HG03097 (cell line): ENCODE measurements around the gene KRT13.

Source experiments
- ATAC-seq: cut with Tn5 transposase; IDR thresholded peaks from one replicate; pipeline ENCODE4 v1.9.1; 2021; ENCODE audit not compliant: unreplicated experiment, low FRiP score

Gene KRT13

DNA sequence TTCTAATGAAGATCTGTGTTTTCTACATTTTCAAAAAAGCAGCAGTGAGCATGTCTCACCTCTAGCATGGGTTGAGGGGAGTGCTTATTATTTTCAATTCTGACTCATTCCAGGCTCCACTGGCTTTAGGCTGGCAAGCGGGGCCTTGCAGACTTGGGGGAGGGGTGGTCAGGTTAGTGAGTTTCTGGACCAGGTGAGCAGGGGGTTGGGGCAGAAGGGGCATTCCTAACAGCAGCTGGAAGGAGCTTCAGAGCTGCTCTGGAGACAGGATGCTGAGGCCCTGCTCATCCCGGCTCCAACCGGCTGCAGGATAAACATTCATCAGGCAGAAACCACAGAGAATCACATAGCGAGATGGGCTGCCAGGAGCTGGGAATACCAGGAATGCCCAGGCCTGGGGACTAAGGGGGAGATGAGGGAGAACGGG, 33.2 kb upstream of the KRT13 start:
- no peak for ATAC-seq

DNA sequence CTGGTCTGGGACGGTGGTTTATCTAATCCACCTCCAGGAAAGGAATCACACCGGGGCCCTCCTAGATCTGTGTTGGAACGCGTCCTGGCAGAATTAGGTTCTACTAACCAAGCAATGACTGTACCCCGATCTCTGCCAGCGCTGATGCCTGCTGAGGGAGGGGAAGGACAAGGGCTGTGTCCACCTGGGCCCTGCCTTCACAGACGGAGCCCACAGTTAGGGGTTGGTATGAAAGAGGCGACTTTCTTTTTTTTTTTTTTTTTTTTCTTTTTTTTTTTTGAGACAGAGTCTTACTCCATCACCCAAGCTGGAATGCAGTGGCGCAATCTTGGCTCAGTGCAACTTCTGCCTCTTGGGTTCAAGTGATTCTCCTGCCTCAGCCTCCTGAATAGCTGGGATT, 32.6 kb upstream of the KRT13 start:
- no peak for ATAC-seq

DNA sequence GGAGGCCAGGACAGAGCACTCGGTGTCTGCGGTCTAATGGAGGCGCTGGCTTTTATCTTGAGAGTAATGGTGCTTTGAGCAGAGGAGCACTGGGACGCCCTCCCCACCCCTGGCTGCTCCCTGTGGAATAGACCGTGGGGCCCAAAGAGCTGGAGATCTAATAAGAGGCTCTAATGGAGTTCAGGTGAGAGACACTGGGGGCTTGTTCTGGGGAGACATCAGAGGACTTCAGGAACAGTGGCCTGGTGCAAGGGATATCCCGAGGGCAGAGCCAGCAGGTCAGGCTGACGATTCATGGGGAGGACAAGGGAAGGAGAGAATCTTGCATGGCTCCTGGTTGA, 32.2 kb upstream of the KRT13 start:
- no peak for ATAC-seq

DNA sequence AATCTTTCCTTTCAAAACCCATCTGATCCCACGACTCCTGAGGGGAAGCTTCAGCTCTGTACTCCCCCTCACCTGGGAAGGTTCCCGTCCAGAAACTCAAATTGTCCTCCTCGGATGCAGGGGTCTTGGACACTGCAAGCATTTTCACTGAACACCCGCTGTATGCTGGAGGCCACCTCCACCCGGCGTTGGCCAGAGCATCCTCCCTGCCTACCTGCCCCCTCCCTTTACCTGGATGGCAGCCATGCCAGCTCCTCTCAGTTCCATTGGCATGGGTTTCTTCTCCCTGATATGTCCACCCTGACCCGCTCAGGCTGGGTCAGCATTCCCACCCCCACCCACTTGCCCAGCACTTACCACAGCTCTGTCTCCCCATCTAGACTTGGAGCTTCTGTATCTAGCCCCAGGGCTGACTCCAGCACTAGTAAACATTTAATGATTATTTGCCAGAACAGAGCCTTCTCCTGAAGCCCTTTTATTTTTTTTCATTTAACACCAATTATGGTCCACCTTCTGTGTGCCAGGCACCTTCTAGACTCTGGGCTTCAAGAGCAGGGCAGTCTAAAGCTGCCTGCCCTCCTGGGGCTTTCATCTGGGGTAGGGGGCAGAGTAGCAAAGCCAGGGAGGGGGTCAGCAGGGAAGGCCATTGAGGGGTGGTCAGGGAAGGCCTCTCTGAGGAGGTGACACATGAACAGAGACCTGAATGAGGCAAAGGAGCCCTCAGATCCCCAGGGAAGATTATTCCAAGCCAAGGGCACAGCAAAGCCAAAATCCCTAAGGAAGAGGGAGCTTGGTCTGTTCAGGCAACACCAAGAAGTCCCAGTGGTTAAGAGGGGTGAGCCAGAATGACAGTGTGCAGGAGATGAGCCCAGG, 31.6 kb upstream of the KRT13 start:
- ATAC-seq: no peak

DNA sequence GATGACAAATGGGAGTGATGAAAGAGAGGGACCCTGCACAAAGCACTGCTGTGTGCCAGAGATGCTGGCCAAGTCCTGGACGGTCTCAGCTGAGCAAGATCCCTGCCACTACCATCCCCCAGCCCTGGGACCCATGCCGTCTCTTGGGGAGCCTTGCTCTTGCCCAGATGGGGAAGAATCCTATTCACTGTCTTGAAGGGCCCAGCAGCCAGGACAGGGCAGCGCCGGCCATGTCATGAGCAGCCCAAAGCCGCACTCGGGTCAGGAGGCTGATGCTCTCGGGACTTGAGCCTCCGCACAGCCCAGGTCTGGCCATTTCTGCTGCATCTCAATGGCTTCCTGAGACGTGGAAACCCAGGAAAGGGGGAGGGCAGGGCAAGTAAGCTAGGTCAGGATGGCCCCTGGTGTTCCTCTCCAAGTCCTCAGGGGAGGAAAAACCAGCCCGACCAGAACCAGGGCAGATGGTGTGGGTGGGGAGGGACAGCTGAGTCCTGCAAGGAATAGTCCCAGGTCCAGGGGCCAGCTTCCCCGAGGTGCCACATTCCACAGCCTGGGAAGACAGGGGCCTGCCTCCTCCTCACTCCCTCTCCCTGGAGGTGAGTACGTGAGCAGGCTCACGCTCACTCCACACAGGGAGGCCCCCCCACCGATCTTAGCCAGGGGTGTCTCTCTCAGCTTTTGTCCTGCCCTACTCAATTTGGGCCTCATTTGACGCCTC, 30.5 kb upstream of the KRT13 start:
- ATAC-seq: no peak

DNA sequence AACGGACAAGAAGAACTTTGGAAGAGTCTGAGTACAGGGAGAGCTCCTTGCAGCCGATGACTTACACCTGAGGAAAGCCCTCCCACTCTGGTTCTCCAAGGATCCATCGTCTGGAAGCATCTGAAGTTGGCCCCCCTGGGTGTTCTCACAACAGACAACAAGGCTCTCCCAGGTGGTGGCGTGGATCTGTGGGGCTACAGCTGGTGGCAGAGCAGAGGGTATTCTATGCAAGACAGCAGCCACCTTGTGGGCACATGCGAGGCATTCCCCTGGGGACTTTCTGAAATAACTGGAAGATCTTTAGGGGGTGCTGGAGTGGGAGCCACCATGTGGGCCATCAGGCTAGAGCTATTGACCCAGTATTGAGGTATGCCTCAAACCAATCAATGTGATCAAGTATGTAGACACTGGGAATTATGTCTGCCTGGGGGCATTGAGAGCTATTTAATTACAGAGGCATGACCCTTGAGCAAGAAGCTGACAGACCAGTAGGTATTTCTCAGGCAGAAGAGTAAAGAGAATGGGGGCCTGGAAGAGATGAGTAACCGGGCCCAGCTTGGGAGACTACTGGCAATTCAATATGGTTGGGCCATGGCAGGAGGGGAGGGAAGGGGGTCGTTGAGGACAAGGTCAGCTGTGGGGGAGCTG, 29.6 kb upstream of the KRT13 start:
- no peak for ATAC-seq

DNA sequence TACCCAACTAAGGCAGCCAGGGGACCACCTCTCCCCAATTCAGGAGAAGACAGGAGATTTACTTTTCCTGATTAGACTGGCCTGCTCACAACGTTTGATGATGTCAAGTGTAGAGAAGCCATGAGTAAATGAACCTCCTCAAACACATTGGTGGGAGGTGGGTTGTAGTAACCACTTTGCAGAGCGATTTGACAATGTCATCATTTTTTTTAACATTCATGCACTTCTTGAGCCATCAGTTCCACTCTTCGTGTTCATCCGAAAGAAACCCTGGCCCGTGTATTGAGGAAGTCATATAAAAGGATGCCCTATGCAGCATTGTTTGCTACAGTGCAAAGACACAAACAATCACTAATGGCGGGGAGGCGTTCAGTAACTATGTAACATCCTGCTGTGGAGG, 28.2 kb upstream of the KRT13 start:
- ATAC-seq: no peak

DNA sequence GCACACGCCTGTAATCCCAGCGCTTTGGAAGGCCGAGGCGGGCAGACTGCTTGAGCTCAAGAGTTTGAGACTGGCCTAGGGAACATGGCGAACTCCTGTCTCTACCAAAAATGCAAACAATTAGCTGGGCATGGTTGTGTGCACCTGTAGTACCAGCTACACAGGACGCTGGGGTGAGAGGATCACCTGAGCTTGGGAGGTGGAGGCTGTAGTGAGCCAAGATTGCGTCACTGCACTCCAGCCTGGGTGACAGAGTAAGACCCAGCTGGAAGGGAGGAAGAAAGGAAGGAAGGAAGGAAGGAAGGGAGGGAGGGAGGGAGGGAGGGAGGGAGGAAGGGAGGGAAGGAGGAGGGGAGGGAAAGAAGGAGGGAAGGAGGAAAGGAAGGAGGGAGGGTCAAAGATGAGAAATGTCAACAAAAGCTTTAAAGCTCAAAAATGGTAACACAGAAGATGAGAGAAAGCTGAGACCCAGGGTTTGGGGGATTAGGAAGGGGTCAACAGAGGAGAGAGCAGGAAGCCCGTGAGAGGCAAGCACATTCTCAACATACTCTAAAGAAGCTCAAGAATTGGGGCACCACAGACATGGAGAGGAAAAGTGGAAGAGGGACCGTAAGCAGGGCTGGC, 27.6 kb upstream of the KRT13 start:
- no peak for ATAC-seq

DNA sequence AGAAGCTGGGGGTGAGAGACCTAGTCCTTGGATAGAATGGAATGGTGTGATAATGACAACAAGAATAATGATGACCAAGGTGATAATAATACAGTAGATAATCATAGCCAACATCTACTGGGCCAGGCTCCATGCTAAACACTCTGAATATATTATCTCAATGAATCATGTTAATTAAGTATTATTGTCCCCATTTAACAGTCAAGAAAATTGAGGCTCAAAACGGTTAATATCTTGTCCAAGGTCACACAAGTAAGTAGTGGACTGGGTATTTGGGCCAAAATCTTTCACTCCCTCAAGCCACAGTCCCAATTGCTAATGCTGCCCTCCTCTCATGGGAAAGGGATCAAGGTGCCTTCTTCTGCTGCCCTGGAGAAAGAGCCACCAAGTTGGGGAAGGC, 26.6 kb upstream of the KRT13 start:
- ATAC-seq: no peak

DNA sequence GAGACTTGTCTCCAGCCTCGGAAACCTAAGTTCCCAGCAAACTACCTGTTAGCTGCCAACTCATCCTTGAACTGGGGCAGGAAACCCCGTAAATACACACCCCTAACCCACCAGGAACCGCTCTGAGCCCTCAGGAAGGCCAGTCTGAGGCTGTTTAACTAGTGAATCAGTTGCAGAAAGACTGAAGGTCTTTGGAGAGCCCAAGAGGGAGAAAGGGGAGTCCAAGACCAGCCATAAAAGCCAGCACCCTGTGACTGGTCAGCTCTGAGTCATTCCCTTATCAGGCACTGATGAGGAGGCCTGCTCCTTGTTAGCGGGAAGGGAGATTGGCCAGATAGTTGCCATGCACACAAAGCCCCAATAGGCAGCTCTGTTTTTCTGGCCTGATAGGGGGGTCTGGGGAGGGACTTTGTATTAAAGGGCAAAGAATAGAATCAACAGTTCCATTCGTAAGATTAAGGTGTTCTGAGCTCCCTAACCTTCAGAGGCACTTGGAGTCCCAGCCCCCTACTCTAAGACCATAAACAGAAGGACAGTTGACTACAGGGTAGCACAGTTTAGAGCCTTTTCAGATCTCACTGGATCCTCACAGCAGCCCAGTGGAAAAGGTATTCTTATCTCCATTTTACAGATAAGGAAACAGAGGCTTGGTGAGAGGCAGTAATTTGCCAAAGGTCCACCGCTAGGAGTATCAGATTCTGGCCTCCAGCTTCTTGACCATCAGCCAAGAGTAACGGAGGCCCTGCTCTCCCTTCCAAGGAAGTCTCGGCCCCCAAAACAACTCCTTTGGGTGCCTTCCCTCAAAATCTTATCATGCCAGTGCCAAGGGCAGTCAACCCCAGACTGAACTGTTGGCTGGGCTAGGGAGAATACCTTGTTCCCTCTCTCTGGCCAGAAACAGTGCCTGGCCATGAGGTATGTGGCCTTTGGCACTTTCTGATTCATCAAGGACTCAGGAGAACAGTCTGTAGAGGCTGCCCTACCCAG, 24.9 kb upstream of the KRT13 start:
- no peak for ATAC-seq

DNA sequence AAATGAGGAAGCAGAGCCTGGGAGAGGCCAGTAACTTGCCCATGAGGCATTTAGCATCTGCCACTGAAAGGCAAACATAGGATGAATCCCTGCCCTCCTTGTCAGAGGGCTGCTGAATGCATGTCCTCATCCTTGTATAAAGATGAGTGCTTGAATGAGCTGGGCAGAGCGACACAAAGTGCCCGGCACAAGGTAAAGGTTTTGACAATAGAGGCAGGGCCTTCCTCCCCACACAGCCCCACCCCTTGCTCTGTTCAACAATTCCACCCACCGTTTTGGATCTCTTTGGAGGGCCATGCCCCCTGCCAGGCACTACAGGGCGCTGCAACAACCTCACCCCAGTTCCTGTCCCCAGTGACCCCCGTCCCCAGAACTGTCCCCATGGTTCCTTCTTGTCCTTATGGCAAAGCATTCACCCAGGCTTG, 24.1 kb upstream of the KRT13 start:
- ATAC-seq: no peak

DNA sequence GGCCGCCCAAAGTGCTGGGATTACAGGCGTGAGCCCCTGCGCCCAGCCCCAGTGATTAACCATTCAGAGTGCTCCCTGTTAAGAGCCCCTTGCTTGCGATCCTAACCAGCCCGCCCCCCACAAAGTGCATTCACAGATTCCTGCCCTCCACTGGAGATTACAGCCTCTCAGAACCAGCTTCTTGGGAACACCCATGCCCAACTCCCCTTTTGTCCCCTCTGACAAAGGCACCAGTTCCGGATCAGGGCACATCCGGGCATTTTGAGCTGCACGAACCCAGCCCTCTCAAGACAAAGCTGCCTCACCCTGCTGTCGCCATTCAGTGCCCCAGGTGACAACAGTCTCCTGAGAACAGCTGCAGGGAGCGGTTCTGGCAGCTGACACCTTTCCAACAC, 23.5 kb upstream of the KRT13 start:
- ATAC-seq: no peak

DNA sequence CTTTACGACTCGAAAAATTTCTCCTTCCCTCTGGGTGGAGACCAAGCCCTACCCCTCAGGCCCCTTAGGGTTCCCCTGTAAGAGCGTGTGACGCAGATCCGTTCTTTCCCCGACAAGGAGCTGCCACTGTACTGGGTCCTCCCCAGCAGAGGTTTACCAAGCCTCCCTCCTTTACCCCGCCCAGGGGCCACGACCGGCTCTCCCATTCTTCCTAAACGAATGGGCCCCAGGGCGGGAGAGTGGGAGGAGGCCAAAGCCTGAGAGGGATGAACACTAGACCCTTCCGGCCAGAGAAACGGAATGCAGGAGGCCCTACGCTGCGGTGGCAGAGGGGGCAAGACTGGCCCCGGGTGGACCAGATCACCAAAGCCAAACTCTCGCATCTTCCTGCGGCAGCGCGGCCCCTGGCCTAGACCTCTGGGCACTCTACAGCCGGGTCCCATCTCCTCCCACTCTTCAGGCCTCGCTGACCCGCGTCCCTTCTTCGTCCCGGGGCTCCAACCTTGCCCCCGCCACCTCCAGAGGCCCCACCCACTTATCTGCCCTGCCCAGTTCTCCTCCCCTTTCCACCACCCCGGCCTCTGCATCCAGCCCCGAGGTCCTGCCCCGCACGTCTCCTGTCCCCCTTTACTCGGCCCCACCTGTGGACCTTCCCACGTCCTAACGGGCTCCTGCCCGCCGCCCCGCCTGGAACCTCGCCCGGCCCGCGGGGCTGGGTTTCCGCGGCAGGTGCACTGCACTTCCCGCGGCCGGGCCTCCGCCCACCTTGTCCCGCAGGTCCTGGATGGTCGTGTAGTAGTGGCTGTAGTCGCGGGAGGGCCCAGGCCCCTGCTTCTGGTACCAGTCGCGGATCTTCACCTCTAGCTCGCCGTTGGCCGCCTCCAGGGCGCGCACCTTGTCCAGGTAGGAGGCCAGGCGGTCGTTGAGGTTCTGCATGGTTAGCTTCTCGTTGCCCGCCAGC, 21.9 kb upstream of the KRT13 start:
- no peak for ATAC-seq

DNA sequence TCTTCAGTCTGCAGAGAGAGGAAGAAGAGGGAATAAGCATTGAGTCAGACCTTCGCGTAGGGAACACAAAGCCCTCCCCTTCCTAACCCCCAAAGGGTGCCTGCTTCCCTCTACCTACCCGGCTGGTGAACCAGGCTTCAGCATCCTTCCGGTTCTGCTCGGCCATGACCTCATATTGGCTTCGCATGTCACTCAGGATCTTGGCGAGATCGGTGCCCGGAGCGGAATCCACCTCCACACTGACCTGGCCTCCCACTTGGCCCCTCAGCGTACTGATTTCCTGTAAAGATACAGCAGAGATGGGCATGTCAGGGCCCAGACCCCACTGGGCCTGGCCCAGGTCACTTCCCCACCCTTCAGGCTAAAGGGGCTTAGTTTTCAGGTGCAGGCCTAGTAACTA, 18.8 kb upstream of the KRT13 start:
- no peak for ATAC-seq

DNA sequence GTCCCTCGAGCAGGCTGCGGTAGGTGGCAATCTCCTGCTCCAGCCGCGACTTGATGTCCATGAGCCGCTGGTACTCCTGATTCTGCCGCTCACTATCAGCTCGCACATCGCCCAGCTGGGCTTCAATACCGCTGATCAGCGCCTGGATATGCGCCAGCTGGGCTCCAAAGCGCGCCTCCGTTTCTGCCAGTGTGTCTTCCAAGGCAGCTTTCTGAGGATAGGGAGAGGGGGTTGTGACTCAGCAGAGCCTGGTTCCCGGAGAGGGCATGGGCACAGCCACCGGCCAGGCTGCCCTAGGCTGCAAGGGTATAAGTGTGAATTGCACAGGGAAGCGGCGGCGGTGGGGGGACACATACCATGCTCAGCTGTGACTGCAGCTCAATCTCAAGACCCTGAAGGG, 18.4 kb upstream of the KRT13 start:
- ATAC-seq: no peak

DNA sequence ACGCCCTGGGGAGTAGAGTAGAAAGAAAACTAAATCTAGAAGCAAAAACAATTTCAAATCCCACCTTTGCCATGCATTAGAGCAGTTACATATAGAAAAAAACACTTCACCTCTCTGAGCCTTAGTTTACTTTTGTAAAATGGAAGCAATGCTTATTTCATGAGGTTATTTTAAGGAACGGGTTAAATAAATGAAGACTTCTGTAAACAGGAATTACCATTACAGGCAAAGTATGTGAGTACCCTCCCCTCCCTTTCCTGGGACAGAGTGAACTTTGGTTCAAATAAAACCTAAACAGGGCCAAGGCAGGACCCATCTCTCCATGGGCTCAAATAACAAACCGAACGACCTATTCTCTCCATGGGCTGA, 17.8 kb upstream of the KRT13 start:
- no peak for ATAC-seq

DNA sequence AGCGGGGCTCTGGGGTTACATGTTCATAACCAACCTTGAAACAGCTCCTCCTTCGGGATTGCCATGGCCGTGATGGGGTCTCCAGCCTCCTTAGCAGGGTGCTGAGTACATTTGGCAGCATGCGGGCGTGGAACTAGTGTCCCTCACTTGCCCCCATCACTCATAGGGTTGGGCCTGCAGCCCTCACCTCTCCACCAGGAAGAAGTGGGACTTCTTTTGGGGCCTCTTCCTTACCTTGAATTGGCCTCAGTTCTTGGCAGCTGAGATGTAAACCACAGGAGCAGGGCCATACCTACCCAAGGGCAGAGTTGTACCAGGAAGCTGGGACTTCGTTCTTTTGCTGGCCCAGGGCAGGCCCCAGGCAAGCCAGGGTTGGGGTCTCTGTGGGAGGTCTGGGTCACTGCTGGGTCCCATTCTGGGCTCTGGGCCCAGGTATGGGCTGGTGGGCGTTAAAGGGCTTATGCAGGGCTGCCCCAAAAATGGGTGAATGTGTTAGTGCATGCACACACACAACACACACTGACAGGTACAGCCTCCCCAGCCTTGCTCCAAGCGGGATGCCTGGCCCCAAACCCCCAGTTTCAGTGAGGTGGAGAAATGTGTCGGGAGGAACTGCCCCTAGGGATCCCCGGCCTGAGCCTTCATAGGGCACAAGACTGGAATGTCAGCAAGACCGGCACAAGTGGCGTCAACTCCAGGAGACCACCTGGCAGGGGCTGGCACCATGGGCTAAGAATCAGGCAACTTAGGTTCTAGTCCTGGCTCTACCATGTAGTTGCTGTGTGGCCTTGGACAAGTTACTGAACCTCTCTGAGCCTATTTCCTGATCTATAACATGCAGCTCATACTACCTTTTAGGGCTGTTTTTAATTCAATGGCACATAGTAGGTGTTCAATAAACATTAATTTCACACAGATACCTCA, 17.2 kb upstream of the KRT13 start:
- ATAC-seq: no peak
